ENCODE measurements around the gene BCKDHA.
A peak's percentile ranks its signal among the peaks of the same experiment; 100 is the strongest.

GRCh38 chr19:41449079-41449864, 51.7 kb downstream of the BCKDHA start:
- TF ChIP-seq CTCF (IDR thresholded peaks at IDR 0.05) (peak in 1 of 3 donors; percentile 83), POLR2A (IDR thresholded peaks at IDR 0.05) (no peak)

Measured in lower leg skin (tissue), 3 donors.